ENCODE results near the gene TAOK1.
A peak's percentile ranks its signal among the peaks of the same experiment; 100 is the strongest.
"Not testable (repeated sequence)": the region's sequence is repeated elsewhere in the genome, so short reads cannot be mapped to it uniquely, and the experiment has no call there.

Gene TAOK1

GRCh38 chr17:29555840-29556239 is 165.7 kb downstream of the TAOK1 start:
- no peak for DNase-seq

GRCh38 chr17:29557085-29557738 is 167.0 kb downstream of the TAOK1 start:
- DNase-seq: no peak

- DNase-seq: no peak
Measured at GRCh38 chr17:29557739-29558116, 167.6 kb downstream of the TAOK1 start.

- not testable (repeated sequence) for DNase-seq
Measured at GRCh38 chr17:29558139-29558538, 168.0 kb downstream of the TAOK1 start.

GRCh38 chr17:29559640-29560039 is 169.5 kb downstream of the TAOK1 start:
- DNase-seq: no peak

GRCh38 chr17:29560316-29560715 is 170.2 kb downstream of the TAOK1 start:
- DNase-seq: no peak

- no peak for DNase-seq
Measured at GRCh38 chr17:29561554-29562517, 171.7 kb downstream of the TAOK1 start.

- no peak for DNase-seq
Measured at GRCh38 chr17:29562615-29563014, 172.5 kb downstream of the TAOK1 start.

GRCh38 chr17:29563816-29564215 is 173.7 kb downstream of the TAOK1 start:
- no peak for DNase-seq

GRCh38 chr17:29565643-29566472 is 175.7 kb downstream of the TAOK1 start:
- DNase-seq: peak; percentile 62

- peak; percentile 29 for DNase-seq
Measured at GRCh38 chr17:29566473-29567303, 176.5 kb downstream of the TAOK1 start, which contains the start of gene ABHD15. ABHD15 (minus strand) TSS chr17:29567037; CDS start chr17:29566966, 71 bp downstream.

- no peak for DNase-seq
Measured at GRCh38 chr17:29567304-29567553, 177.1 kb downstream of the TAOK1 start.

GRCh38 chr17:29567554-29568330 is 177.6 kb downstream of the TAOK1 start:
- DNase-seq: no peak

GRCh38 chr17:29568331-29569244 is 178.4 kb downstream of the TAOK1 start, which contains the start of gene TP53I13:
TP53I13 (plus strand) TSS chr17:29568701; CDS start chr17:29568759, 58 bp downstream.
- peak; percentile 15 for DNase-seq

GRCh38 chr17:29569245-29569950 is 179.2 kb downstream of the TAOK1 start:
- no peak for DNase-seq

- DNase-seq: no peak
Measured at GRCh38 chr17:29570521-29570920, 180.4 kb downstream of the TAOK1 start.

GRCh38 chr17:29571486-29571882 is 181.3 kb downstream of the TAOK1 start:
- DNase-seq: no peak

- no peak for DNase-seq
Measured at GRCh38 chr17:29571883-29572681, 181.9 kb downstream of the TAOK1 start.

Measured in NCI-H2029 (cell line).